Choroid plexus epithelial cell (primary cell): ENCODE results near the gene TIMP3.

Experiments used
- DNase-seq: peaks from one replicate; pipeline ENCODE4 v3.0.0-alpha.2; 2010; ENCODE audit warnings: low read depth
- H3K4me3 ChIP-seq: 2 replicates; pipeline ENCODE4 v1.5.1; 2011; ENCODE audit warnings: low read depth, mild to moderate bottlenecking, control low read depth, low read length, moderate library complexity
- TF ChIP-seq, protein P1 (sequence below): conservative IDR thresholded peaks from 2 replicates; pipeline ENCODE4 v1.5.1; 2011; ENCODE audit warnings: low read depth, mild to moderate bottlenecking, control low read depth, inconsistent platforms, low read length, moderate library complexity

Gene TIMP3

DNA sequence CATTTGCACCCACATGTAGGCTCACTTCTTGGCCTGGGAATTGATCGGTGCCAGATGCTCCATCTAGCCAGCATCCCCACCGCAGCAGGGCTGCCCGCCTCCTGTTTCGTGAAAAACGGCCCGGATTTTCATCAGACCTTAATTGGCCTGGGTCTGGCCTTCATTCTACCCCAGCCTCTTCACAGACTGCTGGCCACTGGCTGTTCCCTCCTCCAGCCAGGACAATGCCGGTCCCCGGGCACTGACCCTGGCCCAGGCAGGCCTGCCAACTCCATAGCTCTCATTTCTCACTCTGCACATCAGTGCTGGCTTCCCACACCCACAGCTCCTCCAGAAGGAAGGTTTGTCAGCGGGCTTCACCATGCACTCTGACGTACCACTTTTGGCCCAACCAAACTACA is 27.9 kb downstream of the TIMP3 start:
- TF ChIP-seq, protein P1, sequence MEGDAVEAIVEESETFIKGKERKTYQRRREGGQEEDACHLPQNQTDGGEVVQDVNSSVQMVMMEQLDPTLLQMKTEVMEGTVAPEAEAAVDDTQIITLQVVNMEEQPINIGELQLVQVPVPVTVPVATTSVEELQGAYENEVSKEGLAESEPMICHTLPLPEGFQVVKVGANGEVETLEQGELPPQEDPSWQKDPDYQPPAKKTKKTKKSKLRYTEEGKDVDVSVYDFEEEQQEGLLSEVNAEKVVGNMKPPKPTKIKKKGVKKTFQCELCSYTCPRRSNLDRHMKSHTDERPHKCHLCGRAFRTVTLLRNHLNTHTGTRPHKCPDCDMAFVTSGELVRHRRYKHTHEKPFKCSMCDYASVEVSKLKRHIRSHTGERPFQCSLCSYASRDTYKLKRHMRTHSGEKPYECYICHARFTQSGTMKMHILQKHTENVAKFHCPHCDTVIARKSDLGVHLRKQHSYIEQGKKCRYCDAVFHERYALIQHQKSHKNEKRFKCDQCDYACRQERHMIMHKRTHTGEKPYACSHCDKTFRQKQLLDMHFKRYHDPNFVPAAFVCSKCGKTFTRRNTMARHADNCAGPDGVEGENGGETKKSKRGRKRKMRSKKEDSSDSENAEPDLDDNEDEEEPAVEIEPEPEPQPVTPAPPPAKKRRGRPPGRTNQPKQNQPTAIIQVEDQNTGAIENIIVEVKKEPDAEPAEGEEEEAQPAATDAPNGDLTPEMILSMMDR, result no peak
- H3K4me3 ChIP-seq, result no peak overlapping the region

DNA sequence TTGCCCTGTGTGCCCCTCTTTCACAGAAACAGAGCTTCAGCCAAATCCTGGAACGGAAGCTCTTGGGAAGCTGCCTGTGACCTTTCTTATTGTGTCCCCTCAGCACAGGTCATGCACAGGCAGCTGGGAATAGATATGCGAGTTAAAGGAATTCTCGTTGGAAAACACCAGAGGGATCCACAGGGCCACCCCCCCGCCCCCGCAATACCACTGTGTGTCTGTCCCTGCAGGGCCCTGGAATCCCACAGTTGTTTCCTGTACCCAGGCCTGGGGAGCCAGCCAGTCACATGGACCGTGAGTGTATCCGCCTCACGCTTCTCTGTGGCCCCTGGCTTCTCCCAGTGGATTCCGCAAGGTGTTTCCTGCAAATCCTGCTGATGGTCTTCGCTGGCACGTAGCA is 29.0 kb downstream of the TIMP3 start:
- H3K4me3 ChIP-seq, result no peak overlapping the region
- TF ChIP-seq, protein P1, result no peak
- DNase-seq, result peak; percentile 26

More for the DNA sequence above, 27.9 kb downstream of the TIMP3 start:
- no peak for DNase-seq

DNA sequence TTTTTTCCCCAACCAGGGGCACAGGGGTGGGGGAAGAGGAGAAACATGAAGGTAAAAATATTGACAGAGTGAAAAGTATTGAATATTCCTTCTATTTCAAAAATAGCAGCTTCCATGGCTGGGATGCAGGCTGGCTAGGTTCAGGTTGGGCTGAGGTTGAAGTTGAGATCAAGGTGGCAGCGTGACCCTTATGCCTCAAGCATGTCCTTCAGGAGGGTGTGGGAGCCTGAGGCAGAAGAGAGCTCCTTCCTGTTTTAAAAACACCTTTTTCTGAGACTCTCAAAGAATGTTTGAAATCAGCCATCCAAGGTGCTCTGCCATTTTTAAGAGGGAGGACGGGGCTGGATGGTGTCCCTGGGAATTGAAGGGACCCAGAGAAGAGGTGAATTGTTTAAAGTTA is 29.5 kb downstream of the TIMP3 start:
- DNase-seq, result no peak
- H3K4me3 ChIP-seq, result no peak overlapping the region
- TF ChIP-seq, protein P1, result no peak

DNA sequence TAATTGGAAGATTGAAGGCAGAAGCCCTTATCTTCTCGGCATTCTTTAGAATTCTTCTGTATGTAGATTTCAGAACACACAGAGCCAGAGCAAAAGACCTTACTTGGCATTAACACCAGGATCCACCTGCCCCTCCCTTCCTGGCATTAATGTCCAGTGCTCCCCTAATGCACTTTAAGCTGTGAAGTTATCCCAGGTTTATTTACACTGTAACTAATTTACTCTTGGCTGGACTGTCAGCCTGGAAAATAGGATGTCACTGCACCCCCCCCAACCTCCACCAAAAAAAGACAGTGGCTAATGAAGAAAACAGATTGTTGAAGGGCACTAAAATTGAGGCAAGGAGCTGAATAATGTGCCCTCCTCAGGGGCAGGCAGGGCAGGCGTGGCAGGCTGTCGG is 30.1 kb downstream of the TIMP3 start:
- TF ChIP-seq, protein P1, result no peak
- no peak overlapping the region for H3K4me3 ChIP-seq

DNA sequence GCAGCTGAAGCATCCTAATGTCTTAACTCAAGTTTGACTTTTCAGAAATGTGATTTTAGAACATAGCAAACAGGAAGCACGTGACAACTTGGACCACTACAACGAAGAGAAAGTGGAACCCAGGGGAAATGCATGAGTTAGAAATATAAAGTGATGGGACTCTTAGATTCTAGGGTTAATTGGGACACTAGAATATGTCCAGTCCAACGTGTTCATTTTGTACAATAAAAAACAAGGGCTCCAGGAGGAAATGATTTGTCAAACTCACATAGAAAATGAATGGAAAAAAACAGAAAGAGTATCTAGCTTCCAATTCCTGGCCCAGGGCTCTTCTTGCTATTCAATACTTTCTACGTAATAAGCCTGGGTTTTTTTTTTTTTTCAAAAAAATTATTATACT is 30.7 kb downstream of the TIMP3 start:
- no peak overlapping the region for H3K4me3 ChIP-seq
- TF ChIP-seq, protein P1, result no peak
- DNase-seq, result no peak

More for the DNA sequence above, 30.1 kb downstream of the TIMP3 start:
- no peak for DNase-seq

DNA sequence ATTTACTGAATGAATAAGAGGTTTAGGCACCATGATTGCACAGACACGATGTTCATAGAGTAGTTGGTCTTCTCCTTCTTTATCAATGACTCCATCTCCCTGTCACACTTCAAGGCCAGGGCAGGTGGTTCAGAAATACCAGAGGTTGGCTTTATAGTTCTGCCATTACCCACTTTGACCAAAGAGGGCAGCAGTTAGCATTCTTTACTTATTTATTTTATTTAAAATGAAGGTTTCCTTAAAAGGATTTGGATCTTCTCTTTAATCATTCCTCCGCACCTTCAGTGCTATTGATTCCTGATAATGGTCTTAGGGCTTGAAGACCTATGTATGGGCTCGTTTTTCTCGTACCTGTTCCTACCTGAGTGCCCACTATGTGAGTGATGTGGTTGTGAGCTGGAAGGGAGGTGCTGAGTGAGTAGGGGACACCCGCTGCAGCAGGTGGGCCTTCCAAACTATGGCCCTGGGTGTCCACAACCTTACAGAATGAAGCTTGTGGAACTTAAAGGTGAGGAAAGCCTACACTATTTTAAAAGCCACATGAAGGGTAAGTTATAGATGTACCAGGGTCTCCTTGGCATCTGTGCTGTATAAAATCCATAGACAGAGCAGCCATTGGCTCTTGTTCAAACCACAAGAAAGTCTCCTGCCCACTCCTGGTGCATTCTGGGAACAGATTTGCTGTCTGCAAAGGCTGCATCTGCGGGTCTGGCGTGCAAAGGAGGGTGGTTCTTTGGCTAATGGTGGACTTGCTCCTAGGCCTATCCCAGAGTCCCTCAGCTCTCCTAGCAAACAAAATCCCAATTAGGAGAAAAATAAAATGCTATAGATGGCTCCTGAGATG is 35.0 kb downstream of the TIMP3 start:
- no peak overlapping the region for H3K4me3 ChIP-seq
- TF ChIP-seq, protein P1, result peak; percentile 60
- peak; percentile 49 for DNase-seq

DNA sequence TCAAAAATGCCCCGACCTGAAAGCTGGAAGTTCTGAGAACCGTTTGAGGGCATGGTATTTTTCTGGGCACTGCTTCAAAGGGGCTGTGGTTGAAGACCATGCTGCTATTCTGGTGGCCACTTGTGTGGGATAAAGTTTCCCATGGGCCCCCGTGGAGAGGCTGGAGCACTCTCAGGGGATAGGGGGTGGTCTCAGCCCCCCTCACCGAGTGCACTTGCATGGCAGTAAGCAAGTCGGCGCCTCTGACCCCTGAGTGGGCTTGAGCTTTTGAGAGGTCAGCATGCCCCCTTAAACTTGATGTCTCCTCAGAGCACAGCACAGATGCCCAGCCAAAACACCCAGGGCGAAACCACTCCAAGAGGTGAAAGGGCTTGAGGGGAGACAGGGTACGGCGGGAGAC is 35.6 kb downstream of the TIMP3 start:
- DNase-seq, result no peak
- no peak overlapping the region for H3K4me3 ChIP-seq
- TF ChIP-seq, protein P1, result no peak
